Fibroblast of pulmonary artery (primary cell): Measurements from ENCODE around the gene INSRR.

ENCODE experiments used
- DNase-seq: peaks from one replicate; pipeline ENCODE4 v3.0.0-alpha.2; 2010; ENCODE audit warnings: low read depth
- H3K4me3 ChIP-seq: replicated peaks from 2 replicates; pipeline ENCODE4 v1.5.1; 2011; ENCODE audit warnings: low read depth, mild to moderate bottlenecking, control low read depth, low read length, moderate library complexity
- TF ChIP-seq, protein P1 (sequence below): IDR thresholded peaks from 2 replicates; pipeline ENCODE4 v1.5.1; 2011; ENCODE audit warnings: mild to moderate bottlenecking, control low read depth, low read length, inconsistent platforms; ENCODE audit errors: missing control alignments

Gene INSRR

DNA sequence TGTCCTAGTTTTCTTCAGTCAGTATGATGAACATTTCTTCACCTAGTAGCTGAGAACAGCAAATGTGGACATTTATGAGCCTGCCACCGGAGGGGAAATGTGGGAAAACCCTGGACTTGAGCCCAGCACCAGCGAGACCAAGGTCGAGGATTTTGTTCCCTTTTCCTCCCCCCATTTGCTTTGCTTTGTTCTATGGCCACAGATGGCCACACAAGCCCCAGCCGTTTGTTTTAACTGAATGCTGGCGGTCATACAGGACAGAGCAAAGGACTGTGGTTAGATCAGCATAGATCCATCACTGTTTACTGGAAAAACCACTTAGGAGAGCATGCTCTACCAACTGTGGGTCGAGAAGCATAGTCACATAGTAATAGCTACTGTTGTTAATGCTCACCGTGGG, 63.1 kb downstream of the INSRR start:
- no peak for DNase-seq
- no peak overlapping the region for H3K4me3 ChIP-seq
- TF ChIP-seq, protein P1, sequence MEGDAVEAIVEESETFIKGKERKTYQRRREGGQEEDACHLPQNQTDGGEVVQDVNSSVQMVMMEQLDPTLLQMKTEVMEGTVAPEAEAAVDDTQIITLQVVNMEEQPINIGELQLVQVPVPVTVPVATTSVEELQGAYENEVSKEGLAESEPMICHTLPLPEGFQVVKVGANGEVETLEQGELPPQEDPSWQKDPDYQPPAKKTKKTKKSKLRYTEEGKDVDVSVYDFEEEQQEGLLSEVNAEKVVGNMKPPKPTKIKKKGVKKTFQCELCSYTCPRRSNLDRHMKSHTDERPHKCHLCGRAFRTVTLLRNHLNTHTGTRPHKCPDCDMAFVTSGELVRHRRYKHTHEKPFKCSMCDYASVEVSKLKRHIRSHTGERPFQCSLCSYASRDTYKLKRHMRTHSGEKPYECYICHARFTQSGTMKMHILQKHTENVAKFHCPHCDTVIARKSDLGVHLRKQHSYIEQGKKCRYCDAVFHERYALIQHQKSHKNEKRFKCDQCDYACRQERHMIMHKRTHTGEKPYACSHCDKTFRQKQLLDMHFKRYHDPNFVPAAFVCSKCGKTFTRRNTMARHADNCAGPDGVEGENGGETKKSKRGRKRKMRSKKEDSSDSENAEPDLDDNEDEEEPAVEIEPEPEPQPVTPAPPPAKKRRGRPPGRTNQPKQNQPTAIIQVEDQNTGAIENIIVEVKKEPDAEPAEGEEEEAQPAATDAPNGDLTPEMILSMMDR, result no peak

DNA sequence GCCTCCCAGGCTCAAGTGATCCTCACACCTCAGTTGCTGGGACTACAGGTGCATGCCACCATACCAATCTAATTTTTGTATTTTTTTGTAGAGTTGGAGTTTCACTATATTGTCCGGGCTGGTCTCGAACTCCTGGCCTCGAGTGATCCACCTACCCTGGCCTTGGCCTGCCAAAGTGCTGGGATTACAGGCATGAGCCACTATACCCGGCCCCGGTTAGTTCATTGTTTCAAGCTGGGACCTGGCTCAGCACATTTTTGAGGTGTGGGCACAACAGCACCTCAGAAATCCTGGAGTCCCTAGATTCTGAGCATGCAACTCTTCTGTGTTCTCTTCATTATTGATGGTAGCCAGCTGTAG, 63.6 kb downstream of the INSRR start:
- no peak for DNase-seq
- TF ChIP-seq, protein P1, result no peak
- no peak overlapping the region for H3K4me3 ChIP-seq

DNA sequence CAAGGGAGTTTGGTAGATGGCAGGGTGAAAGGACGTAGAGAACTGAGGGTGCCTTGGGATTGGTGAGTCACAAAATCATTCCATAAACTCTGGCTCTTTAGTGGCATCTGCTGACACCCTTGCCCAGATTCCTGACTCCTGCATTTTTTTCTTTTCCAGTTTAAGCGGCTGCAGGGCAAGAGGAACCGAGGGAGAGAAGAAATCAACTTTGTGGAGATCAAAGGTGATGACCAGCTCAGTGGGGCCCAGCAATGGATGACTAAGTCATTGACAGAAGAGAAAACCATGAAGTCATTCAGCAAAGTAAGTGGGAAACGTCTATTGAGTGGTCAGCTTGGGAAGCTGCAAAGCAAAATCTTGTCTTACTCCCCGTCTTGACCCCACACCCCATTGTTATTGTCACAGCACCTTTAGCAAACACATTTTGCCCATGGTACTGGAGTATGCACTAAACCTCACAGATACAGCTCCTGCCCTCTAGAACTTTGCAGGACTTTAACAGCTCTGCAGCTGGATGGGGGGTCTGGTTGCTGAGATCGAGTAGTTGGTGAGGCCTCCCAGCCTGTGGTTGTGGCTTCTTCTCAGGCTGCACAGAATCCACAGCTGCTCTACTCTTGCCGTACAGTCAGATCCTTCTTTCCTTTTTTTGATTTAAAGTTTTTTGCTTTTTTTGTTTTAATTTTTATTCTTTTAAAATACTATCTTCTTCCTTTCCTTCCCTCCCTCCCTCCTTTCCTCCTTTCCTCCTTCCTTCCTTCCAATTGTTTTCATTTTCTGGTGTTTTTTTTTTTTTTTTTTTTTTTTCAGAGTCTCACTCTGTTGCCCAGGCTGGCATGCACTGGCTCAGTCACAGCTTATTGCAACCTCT, 64.2 kb downstream of the INSRR start:
- TF ChIP-seq, protein P1, result no peak

More for the DNA sequence above, 64.2 kb downstream of the INSRR start:
- DNase-seq, result no peak
- H3K4me3 ChIP-seq, result no peak overlapping the region
